Activated CD8-positive, alpha-beta memory T cell treated with anti-CD3 and anti-CD28 coated beads, Interleukin-2, amount 50 U/mL, for 24 hours (primary cell): ENCODE results near the gene ATP6V0A4.
"Not testable (repeated sequence)": the region's sequence is repeated elsewhere in the genome, so short reads cannot be mapped to it uniquely, and the experiment has no call there.

Experiments
- DNase-seq: peaks from one replicate; pipeline ENCODE4 v3.0.0-alpha.2; 2020; ENCODE audit errors: extremely low read depth

Gene ATP6V0A4

DNA sequence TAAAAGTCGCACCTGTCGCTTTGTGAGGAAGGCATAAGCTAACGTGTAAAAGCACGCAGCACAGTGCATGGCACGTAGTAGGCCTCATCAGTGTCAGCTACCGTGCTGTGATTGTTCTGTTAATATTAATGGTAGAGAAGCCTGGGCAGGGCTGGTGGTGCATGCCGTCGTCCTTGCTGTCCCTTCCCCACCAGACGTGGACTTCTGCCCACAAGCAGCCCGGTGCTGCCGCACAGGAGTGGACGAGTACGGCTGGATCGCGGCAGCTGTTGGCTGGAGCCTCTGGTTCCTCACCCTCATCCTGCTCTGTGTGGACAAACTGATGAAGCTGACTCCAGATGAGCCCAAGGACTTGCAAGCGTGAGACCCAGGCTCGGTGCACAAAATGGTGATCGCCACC lies 4.7 kb upstream of the ATP6V0A4 start:
- DNase-seq: no peak

GRCh38 chr7:138801256-138801655 lies 3.3 kb upstream of the ATP6V0A4 start:
- DNase-seq: no peak

DNA sequence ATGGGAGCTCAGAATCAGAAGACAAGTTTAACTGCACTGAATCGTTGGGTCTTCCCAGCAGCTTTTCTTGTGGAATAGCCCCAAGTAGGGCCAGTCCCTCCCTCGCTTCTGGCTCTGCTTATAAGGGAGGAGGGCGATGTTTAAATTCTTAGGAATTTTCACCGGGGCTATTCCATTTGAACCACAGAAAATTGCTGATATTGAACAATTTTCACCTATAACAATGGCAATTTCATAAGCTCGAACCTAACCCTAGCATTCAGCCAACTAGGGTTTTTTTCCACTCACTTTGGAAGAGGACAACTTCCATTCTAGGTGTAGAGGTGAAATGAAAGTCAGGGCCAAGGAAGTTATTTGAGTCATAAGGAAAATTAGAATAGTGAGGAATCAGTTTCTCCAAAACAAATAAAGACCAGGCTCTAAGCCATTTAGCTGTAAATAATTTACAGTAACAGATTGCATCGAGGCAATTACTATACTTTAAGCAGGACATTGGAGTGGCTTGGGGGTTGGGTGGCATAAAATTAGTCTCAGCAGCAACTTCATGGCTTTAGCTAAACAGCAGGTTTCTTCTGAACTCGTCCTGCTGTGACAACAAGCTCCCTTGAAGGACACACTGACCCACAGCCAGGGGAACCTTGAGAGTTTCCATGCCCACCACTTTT lies 1.5 kb upstream of the ATP6V0A4 start:
- DNase-seq: no peak

GRCh38 chr7:138798836-138799235 lies 840 bp upstream of the ATP6V0A4 start:
- DNase-seq: no peak

DNA sequence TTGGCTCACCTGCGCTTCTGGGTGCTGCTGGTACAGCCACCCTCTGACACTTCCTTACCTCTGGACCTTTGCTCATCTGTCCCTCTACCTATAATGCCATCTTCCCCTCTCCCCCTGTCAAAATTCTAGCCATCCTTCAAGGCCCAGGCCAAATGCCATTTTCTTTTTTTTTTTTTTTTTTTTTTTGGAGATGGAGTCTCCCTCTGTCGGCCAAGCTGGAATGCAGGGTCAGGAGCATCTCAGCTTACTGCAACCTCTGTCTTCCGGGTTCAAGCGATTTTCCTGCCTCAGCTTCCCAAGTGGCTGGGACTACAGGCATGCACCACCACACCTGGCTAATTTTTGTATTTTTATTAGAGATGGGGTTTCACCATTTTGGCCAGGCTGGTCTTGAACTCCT lies 950 bp downstream of the ATP6V0A4 start:
- DNase-seq: not testable (repeated sequence)

GRCh38 chr7:138796038-138796615 lies 1.9 kb downstream of the ATP6V0A4 start:
- no peak for DNase-seq

- no peak for DNase-seq
Observed at GRCh38 chr7:138785587-138786437, 12.2 kb downstream of the ATP6V0A4 start.

GRCh38 chr7:138784692-138785091 lies 13.3 kb downstream of the ATP6V0A4 start:
- no peak for DNase-seq

DNA sequence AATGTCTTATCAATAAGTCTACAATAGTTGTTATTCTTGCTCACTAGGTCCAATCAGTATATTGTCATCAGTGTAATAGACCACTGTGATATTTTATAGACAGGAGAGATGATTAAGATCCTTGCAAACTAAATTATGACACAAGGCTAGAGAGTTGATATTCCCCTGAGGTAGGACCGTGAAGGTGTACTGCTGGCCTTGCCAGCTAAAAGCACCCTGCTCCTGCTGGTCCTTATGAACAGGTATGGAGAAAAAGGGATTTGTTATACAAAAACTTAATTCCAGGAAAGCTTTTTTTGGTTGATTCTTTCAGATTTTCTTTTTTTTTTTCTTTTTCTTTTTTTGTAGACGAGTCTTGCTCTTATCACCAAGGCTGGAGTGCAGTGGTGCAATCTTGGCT lies 17.0 kb downstream of the ATP6V0A4 start:
- DNase-seq: no peak

- DNase-seq: no peak
Observed at GRCh38 chr7:138776166-138776833, 21.7 kb downstream of the ATP6V0A4 start.

GRCh38 chr7:138773817-138774216 lies 24.2 kb downstream of the ATP6V0A4 start:
- DNase-seq: no peak

DNA sequence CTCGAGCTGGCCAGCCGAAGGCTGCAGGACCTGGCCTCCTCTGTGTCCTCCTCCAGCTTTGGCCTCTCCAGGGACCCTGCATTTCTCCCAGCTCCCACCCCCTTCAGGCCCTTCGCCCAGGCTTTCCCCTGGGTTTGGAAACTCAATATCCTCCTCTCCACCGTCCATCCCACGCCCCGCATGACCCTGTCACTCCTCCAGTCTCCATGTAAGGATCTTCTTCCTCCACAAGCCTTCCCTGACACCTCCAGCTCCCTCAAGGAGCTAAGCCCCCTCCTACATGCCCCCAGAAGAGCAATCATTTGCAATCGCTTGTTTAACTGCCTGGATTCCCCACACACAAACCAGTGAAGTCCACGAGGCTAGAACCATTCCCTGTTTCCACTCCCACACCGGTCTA lies 24.8 kb downstream of the ATP6V0A4 start:
- no peak for DNase-seq

- DNase-seq: no peak
Observed at GRCh38 chr7:138770904-138771303, 27.1 kb downstream of the ATP6V0A4 start.

- DNase-seq: no peak
Observed at GRCh38 chr7:138768241-138768640, 29.8 kb downstream of the ATP6V0A4 start.

DNA sequence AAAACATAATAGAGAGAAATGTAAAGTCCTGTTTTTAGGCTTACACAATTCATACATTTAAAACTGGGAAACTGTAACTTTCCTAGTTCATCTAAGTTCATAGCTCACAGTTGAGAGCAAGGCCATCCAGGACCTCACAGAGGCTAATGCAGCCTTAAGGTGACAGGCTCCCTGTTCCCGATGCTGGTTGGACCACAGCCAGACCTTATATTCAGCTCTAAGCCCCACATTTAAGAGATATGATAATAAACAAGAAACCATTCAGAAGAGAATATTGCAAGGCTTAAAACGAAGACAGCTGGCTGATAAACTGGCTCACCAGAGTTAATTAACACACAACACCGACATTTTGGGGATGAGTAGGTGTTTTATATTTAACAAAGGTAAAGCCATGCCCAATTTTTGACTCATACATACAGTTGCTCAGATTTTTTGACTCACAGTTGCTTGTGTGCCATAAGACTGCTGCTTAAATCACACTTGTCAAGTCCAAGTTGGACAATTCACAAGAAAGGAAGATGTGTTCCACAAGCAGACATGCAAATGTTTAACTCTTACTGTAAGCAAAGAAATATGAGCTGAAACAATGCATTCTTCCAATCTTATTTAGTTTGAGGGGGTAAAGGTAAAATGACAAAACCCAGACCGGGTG lies 41.3 kb downstream of the ATP6V0A4 start:
- DNase-seq: no peak

DNA sequence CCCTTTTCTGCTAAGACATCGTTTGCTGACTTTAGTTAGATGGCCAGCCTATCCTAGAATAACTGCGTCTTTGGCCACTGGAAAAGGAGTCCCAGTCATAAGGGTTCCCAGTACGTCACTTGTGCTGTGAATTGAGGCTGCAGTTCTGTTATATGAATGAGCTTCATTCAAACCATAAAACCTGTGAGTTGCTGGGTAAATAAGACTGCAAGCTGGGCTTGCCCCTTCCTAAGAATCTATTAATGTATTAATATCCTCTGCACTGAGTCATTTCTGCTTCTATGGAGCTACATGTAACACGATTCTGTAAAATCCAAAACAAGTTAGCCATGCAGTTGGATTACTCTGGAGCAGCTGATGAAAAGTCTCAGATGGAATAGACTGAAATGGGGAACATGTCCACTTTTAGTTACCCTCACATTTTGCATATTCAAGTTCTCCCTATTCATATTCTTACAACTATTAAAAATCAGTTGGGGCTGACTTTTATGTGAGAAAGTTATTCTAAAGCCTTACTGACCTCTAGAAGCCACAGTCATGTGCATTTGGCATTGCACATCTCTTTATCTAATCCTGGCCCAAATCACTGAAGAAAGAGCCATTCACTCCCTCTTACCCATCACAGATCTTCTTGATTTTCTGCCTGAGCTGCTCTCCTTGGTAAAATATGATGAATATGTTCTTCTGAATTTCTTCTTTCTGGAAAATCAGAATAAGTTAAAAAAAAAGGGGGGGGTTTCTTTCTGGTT lies 42.0 kb downstream of the ATP6V0A4 start:
- DNase-seq: no peak

- no peak for DNase-seq
Observed at GRCh38 chr7:138755331-138755747, 42.7 kb downstream of the ATP6V0A4 start.

- no peak for DNase-seq
Observed at GRCh38 chr7:138753610-138754009, 44.4 kb downstream of the ATP6V0A4 start.

DNA sequence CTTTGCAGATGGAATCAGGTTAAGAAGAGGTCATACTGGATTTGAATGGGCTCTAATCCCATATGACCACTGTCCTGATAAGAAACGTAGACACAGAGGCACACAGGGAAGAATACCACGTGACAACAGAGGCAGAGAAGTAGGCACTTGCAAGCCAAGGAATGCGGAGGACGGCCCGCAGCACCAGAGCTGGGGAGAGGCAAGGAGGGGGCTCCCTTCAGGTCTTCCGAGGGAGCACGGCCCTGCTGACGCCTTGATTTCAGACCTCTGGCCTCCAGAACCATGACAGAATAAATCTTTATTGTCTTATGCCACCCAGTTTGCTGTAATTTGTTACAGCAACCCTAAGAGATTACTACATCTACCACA lies 44.9 kb downstream of the ATP6V0A4 start:
- DNase-seq: no peak

GRCh38 chr7:138752518-138753149 lies 45.4 kb downstream of the ATP6V0A4 start:
- peak; percentile 72 for DNase-seq
